T-helper 2 cell treated with Interferon-gamma antibody and Interleukin-4, amounts not matched to agents 100 ng/mL and 5 ng/mL, for 36 hours (primary cell): ENCODE data around the gene CD24. TPM values are rescaled to one million over a fixed set of nuclear protein-coding genes. Genes with fewer than 3 reads are reported as not detected.
"Not testable (repeated sequence)": the region's sequence is repeated elsewhere in the genome, so short reads cannot be mapped to it uniquely, and the experiment has no call there.

ENCODE experiments used
- intact Hi-C: fragments of 100-400 bp; cut with micrococcal nuclease; formaldehyde crosslinking; loops from one replicate; pipeline ENCODE4 v1.15.1; 2023
- total RNA-seq: library from RNA; stranded (reverse); gene quantifications from 2 replicates; pipeline ENCODE4 v1.2.3, GENCODE V29; 2022

The CD24 gene
- total RNA-seq = 0.14 and 0.27 TPM in 2 replicates

- intact Hi-C loops = no loop called here
Measured at GRCh38 chr6:106974336-106974998, at the start of gene CD24. TSS of gene CD24 (minus strand) at chr6:106974729. CDS start at chr6:106974646, 83 bp downstream.

DNA sequence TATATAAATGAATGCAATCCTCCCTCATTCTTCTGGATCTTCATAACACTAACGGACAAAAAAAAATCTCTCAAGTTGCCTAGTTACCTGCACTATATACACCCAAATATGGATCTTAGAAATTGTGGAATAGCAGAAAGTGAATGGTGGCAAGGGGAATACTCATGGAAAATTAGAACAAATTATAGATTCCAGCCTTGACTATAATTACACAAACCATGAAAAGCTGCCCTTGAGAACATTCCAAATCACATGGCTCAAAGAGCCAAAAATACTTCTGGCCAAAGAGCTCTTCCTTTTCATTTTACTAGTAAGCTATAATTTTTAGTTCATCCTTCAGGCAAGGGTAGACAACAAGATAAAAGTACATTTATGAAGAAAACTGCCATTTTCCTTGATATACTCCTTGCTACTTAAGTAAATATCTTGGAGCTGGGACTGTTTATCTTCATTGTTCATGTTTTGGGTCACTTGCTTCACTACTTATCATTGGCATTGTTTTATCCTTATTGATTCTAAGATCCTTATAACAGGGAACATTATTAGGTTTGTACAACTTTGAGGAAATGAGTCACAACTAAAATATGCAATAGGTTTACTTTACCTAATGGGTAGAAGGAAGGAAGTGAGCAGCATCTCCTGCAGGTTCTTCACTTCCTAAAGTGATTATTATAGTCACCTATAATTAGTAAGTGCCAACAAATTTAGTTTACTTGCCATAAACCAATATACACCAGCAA lies 47.1 kb upstream of the CD24 start:
- intact Hi-C loops = no loop called here

- intact Hi-C loops = no loop called here
Measured at GRCh38 chr6:107020239-107020638, 45.7 kb upstream of the CD24 start.

DNA sequence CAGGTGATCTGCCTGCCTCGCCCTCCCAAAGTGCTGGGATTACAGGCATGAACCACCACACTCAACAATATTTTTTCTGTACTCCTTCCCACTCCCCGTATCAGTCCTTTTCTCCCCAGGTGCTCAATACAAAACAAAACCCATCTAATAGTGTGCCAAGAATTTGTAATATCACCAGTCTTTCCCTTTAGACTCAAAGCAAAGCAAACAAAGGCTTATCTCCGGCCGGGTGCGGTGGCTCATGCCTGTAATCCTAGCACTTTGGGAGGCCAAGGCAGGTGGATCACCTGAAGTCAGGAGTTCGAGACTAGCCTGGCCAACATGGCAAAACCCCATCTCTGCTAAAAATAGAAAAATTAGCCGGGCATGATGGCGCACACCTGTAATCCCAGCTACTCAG lies 45.1 kb upstream of the CD24 start:
- intact Hi-C loops = not testable (repeated sequence)

GRCh38 chr6:107019047-107019446 lies 44.5 kb upstream of the CD24 start:
- intact Hi-C loops = no loop called here

DNA sequence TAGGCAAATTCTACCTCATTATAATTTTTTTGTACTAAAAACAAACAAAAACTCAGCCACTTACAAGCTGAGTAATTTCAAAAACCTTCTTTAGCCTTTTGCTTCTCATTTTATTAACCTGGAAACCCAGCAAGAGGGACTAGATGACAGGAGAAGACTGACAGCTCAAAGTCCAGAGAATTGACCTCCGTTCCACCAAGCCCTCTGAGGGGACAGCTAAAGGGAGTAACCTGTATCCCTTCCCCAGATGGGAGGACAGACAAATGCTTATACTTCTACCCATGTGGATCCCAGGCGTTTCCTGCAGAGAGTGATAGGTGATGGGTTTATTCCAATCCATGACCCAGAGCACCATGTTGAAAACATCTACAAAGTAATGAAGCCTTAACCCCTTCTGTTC lies 35.0 kb upstream of the CD24 start:
- intact Hi-C loops = no loop called here

DNA sequence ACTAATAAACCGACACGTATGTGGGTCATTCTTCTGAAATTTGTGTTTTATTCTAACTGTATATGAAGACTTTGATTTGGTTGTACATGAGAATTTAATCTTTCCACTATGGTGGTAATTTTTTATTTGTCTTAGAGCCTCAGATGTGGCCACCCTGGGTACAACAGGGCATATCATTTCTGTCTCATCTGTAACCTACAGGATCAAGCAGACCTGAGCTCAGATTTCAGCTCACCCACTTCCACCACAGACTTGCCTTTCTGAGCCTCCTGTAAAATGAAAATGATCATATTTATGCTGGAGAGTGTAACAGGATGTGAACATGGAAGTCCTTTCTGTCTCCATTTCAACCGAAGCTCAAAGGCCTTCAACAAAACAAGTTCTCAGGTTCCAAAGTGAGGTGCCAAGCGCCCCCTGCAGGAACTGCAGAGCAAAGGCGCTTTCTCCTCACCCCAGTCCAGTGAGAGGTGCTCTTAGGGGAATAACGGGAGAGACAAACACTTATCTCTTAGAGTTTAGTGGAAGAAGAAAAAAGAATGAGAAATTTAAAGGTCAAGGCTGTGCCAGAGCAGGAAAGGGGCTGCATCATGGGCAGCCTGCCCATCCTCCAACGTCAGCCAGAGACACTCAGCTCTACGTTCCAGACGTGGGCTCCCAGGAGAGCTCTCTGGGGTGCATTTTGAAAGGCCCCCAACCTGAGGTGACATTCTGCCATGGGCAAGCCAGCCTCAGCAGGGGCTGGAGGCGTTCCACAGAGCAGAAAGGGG lies 23.0 kb upstream of the CD24 start:
- intact Hi-C loops = loop anchor here (5.0 kb wide), 3 partner anchors 390 to 660 kb away; no protein-coding TSS in a partner anchor

- intact Hi-C loops = loop anchor here (5.0 kb wide), 3 partner anchors 388 to 658 kb away; no protein-coding TSS in a partner anchor
Measured at GRCh38 chr6:106995640-106996039, 21.1 kb upstream of the CD24 start.

- intact Hi-C loops = not testable (repeated sequence)
Measured at GRCh38 chr6:106989737-106990136, 15.2 kb upstream of the CD24 start.

GRCh38 chr6:106988664-106989063 lies 14.1 kb upstream of the CD24 start:
- intact Hi-C loops = no loop called here

GRCh38 chr6:106981926-106982325 lies 7.4 kb upstream of the CD24 start:
- intact Hi-C loops = no loop called here

DNA sequence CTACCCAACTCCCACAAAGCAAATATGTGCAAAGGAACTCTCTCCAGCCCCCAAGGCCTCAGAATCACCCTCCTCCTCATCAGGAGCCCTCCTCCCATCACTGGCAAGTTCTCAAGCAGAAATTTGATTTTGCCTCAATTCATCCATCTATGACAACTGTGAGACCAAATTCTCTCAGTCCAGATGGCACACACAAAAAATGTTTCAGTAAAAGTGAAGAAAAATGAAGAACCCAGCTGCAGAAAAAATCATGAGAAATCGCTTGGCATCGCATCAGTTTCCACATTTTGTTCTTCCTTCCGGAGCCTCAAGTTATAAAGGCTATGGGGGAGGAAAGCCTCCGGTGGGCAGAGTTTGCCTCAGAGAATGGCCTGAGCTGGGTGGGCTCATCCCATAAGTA lies 6.4 kb upstream of the CD24 start:
- intact Hi-C loops = no loop called here

DNA sequence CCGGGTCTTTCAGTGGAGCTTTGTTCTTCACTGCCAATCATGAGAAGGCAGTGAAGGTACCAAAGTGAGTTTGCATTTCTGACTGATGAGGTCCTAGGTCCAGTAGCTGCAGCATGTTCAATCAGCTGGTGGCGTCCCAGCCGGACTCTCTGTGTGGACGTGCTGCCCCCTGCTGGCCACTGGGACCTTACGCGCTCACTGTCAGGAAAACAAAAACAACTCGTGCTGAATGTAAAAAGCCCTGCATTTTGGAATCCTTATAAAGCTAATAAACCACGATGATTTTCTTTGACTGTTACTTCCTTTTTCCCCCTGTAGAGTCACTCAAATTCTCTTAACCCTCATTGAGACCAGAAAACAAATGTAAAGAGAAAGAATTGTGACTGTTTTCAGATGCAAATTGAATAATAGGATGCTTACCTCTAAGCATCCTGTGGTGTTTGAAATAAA lies 4.9 kb upstream of the CD24 start:
- intact Hi-C loops = loop anchor here (1.0 to 2.0 kb wide), 3 partner anchors 371 to 534 kb away; no protein-coding TSS in a partner anchor

GRCh38 chr6:106977246-106977645 lies 2.7 kb upstream of the CD24 start:
- intact Hi-C loops = no loop called here

GRCh38 chr6:106976270-106976669 lies 1.7 kb upstream of the CD24 start:
- intact Hi-C loops = no loop called here

- intact Hi-C loops = no loop called here
Measured at GRCh38 chr6:106975738-106976064, 1.2 kb upstream of the CD24 start.

DNA sequence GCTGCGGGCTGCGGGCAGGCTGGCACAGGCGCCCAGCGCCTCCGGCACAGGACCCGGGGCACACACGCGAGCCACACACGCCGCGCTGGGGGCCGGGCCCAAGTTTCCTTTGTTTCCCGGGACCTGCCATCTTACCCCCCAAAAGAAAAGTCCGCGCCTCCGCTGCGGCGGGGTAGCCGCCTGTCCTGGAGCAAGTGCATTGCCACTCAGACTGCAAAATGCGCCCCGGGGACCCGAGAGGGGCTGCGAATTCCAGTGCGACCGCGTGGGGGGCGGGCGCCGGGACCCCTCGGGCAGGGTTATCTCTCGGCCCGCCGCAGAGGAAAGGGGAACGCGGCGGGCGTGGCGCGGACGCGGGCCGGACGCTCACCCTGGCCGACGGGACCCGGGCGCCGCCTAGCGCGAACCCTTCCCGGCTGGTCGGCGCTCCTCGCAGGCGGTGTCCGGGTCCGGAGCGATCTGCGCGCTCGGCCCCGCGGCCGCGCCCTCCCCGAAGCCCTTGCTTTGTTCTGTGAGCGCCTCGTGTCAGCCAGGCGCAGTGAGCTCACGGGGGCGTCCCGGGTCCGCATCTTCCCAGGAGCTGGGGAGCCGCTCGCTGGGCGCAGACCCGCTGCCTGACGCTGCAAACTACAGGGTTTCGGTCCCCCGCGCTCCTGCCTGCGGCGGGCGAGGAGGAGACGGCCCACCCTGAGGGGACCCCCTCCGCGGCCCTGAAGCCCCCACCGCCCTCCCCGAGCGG lies 639 bp upstream of the CD24 start:
- intact Hi-C loops = no loop called here

DNA sequence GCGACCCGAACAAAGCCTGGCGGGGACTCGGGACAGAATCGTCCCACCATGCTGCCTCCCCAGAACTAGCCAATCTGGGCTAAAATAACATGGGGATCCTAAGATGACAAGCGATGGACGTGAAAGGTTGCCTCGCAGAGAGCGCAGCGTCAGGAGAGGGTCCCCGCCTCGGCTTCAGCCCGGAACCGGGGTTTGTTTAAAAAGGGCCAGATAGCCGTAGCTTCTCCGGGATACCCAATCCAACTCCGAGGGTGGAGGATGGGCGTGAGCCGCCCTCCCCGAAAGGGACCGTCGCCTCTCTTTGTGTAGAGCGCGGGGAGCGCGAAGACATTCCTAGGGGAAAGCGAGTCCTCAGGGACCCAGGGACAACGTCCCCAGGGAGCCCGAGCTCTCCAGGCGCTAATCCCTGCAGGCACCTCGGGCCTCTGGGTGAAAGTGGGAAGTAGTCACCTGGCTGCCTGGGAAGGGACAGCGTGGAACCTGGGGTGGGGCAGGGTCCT lies 643 bp downstream of the CD24 start:
- intact Hi-C loops = no loop called here

GRCh38 chr6:106973018-106973835 lies 1.3 kb downstream of the CD24 start:
- intact Hi-C loops = no loop called here

- intact Hi-C loops = no loop called here
Measured at GRCh38 chr6:106972500-106972899, 2.0 kb downstream of the CD24 start.
